ENCODE results near the gene TNFRSF4.

DNA sequence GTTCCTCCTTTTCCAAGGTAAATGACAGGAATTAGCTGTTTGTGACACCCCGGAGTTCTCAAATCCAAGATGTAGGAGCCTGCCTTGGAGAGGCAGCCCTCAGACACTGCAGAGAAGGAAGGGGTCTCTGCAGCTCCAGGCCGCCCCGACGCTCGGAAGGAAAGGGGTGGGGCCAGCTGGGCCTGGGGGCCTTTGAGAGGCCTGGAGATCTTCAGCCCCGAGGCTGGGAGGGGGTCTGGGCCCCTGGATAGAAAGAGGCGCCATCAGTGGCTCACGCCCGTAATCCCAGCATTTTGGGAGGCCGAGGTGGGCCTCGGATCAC lies 6.4 kb downstream of the TNFRSF4 start:
- TF ChIP-seq GTF2F1 (IDR thresholded peaks at IDR 0.05; ENCODE audit: borderline replicate concordance, low read depth, low read length): no peak
- TF ChIP-seq EP300 (IDR thresholded peaks at IDR 0.05; ENCODE audit: borderline replicate concordance in 1 of 2, low read depth in 2 of 2, low read length in 2 of 2): no peak
- TF ChIP-seq, protein P1, sequence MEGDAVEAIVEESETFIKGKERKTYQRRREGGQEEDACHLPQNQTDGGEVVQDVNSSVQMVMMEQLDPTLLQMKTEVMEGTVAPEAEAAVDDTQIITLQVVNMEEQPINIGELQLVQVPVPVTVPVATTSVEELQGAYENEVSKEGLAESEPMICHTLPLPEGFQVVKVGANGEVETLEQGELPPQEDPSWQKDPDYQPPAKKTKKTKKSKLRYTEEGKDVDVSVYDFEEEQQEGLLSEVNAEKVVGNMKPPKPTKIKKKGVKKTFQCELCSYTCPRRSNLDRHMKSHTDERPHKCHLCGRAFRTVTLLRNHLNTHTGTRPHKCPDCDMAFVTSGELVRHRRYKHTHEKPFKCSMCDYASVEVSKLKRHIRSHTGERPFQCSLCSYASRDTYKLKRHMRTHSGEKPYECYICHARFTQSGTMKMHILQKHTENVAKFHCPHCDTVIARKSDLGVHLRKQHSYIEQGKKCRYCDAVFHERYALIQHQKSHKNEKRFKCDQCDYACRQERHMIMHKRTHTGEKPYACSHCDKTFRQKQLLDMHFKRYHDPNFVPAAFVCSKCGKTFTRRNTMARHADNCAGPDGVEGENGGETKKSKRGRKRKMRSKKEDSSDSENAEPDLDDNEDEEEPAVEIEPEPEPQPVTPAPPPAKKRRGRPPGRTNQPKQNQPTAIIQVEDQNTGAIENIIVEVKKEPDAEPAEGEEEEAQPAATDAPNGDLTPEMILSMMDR (IDR thresholded peaks at IDR 0.05; ENCODE audit: control extremely low read depth in 1 of 3, insufficient read depth in 1 of 3, low read depth in 1 of 3, low read length in 3 of 3): no peak
- TF ChIP-seq POLR2AphosphoS5 (IDR thresholded peaks at IDR 0.05; ENCODE audit: low read depth, low read length): no peak
- TF ChIP-seq RAD21 (IDR thresholded peaks at IDR 0.05 in 1 of 2, conservative IDR thresholded peaks at IDR 0.05 in 1 of 2; ENCODE audit: low read depth in 2 of 2, low read length in 2 of 2): no peak
- TF ChIP-seq KDM5A (IDR thresholded peaks at IDR 0.05; ENCODE audit: low read length): no peak
- TF ChIP-seq SIN3A (conservative IDR thresholded peaks at IDR 0.05 in 1 of 2, IDR thresholded peaks at IDR 0.05 in 1 of 2; ENCODE audit: low read depth in 1 of 2, low read length in 2 of 2): no peak
